GM21737 (cell line): ENCODE measurements around the gene VGLL1.
A peak's percentile ranks its signal among the peaks of the same experiment; 100 is the strongest.

Experiments used
- ATAC-seq: cut with Tn5 transposase; IDR thresholded peaks from one replicate; pipeline ENCODE4 v1.9.1; 2021; ENCODE audit warnings: mild to moderate bottlenecking, moderate library complexity; ENCODE audit not compliant: unreplicated experiment

Gene VGLL1

DNA sequence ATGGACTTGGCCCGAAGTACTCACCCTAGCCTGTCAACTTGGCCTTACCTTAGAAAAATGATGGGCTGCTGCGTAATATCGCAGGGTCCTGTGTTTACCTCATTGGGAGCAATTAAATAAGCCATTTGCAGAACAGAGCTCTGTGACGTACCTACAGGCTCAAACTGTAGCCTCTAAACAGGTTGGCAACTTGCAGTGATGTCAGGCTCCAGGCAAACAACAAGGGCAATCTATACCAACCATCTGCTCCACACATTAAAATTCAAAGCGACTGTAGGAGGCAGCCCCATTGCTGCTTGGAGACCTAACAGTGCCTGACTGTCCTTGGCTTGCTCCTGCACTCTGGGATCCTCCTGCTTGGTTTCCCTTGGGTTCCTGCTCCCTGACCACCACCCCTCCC, 17.2 kb downstream of the VGLL1 start:
- no peak for ATAC-seq

DNA sequence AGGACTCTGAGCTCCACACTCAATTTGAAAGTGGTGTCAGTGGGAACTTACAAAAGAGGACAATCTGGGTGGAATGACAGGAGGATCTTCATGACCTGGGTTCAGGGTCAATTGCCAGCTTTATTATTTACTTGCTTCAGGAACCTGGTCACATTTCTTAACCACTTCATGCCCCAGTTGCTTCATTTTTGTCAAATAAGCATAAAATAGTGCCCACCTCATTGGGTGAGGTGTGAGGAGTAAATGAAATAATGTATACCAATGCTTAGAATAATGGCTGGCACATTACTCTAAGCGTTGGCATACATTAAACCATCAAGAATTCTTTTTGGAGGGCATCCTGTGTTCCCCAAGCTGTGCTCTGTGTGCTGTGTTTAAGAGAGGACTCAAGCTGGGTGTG, 19.4 kb downstream of the VGLL1 start:
- no peak for ATAC-seq

DNA sequence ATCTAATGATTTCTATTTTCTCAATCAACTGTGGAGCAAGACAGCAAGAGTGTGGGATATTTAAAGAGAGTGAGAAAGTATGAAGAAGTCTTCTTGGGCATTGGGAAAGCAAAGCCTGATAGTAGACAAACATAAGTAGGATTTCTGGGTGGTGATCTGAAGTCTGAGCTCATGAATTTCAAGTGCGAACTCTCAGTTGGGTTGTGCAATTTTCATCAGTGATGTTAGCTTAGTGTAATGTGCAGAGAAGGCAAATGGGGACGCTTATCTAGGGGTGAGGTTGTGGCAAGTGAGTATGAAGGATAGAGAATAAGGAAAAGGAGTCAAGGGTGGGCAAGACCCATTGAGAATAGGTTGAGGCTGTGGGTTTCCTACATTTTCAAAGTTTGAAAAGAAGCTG, 23.7 kb downstream of the VGLL1 start:
- ATAC-seq, result no peak

DNA sequence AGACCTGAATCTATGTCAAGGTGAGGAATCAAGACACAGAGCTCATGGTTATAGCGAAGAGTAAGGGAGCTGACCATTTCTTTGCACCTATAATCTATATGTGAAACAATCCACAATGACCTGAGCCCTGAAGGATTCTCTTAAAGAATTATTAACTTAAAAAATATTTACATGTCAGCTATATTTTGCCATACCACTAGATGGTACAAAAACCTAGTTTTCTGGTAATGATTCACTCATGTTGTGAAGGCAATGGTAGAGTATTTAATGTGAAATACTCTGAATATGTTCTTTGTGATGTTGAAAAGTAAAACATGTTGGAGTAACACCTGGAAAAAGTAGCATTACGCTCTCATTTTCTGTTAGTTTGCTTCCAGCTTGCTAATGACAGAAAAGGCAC, 40.0 kb downstream of the VGLL1 start:
- ATAC-seq, result no peak

DNA sequence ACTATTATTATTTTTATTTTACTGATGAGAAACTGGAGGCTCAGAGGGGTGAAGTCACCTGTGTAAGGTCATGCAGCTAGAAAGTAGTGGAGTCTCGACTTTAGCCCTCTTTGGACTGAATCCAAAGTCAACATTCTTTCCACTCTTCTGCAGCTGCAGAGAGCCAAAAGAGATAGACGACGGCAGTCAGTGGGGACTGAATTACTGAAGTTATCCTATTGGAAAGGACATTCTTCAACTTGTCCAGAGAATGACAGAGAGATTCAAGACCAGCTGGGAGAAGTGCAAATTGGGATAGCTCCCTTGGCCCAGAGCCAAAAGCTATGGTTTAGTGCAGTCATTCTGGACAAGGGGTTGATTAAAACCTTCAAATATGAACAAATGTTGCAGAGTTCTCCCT, 42.5 kb downstream of the VGLL1 start:
- no peak for ATAC-seq

DNA sequence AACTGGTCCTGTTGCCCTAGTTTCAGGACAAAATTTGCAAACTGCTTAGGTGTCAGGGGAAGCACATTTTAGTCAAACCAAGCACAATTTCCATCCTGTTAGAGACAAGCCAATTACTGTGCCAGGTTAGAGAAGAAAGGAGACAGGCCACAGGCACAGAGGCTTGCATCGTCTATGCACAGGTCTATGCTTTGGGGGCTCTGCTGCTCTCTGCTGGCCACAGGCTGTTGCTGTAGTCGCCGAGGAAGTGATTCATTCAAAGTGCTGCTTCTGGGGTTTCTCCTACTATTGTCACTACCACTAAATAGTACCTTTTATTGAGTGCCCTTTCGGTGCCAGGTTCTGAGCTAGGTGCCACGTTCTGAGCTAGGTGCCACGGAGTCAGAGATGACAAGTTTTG, 45.5 kb downstream of the VGLL1 start:
- peak; percentile 84 for ATAC-seq

DNA sequence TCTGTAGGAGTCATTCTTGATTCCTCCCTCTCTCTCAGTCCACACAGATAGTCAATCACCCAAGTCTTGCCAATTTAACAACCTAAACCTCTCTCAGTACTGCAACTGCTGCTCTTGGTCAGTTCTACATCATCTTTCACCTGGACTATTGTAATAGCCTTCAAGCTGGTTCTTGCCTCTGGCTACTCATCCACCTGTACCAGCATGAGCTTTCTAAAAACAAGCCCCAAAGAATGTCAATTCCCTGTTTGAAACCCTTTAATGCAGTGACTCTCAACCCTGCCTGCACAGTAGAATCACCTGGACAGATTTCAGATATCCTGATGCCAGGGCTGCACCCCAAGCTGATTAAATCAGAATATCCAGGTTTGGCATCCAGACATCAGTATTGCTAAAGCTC, 48.3 kb downstream of the VGLL1 start:
- no peak for ATAC-seq

DNA sequence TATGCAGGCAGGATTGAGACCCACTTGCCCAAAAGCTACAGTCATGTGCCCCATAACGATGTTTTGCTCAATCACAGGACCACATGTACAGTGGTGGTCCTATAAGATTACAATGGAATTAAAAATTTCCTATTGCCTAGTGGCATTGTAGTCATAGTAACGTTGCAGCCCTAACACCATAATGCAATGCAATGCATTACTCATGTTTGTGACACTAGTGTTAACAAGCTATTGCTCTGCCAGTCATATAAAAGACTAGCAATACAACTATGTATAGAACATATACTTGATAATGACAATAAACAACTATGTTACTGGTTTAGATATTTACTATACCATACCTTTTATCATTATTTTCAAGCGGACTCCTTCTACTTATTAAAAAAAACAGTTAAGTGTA, 50.6 kb downstream of the VGLL1 start:
- ATAC-seq, result no peak

DNA sequence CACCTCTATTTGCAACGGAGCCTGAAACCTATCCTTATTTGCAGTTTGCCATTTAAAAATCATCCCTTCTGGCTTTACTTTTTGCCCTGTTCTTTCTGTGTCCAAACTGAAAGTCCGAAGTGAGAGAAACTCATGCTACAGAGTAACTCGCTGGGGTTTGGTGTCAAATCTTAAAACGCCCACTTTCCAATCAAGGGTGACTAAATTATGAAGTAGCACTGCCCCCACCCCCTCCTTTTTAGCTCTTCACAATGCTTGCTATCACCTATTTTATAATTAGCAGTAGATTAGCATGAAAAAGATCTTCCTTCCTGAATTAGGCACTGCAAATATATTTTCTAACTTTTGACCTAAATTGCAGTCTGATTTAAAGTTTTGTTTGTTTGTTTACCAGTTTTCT, 52.5 kb downstream of the VGLL1 start:
- ATAC-seq, result no peak

DNA sequence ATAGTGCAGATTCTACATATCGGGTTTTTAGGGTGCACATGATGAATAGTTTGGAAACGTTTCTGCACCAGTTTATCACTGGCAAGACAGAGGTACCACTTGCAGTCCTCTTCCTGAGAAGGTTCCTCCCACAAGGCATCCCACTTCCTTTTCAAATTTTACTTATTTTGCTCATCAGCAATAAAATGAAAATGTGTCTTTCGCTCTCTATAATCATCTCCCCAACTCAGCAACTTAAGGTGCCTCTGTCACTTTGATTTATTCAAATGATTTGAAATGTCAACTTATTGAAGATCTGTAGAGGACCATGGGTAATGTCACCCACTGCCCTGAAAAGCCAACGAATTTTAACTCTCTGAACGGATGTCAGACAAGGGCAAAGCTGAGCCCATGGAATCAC, 53.2 kb downstream of the VGLL1 start:
- no peak for ATAC-seq

DNA sequence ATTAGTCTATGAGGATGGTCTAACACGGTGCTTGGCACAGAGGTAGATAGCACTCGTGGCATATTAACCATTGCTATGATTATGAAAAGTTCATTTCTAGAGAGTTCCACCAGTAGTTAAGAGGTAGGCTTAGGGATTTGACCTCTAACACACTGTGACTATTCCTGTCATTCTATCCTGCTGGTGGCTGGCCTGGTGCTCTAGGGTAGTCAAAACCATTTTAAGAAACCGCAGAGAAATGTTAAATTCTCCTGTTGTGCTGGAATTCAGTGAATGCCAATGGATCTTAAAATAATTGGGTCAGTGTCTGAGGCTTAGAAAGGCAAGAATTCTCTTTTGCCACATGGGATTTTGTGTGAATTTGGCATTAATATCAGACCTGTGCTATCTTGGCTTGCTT, 53.9 kb downstream of the VGLL1 start:
- no peak for ATAC-seq

DNA sequence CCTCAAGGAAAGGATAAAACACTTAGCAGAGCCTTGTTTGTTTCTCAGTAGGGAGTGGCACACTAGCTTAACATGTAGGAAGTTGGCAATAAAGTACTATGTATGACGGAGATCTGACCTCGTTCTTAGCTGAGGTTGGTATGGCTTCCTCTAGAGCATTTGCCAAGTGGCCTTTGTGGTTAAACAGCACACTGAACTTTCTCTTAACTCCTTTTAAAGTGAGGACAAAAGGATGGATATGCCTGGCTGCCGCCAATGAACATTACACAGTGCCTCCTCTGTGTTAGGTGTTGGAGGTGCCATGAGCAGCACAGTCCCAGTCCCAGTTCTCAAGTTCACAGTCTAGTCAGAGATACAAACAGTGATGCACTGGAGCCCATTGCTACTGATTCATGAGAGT, 54.4 kb downstream of the VGLL1 start:
- no peak for ATAC-seq

DNA sequence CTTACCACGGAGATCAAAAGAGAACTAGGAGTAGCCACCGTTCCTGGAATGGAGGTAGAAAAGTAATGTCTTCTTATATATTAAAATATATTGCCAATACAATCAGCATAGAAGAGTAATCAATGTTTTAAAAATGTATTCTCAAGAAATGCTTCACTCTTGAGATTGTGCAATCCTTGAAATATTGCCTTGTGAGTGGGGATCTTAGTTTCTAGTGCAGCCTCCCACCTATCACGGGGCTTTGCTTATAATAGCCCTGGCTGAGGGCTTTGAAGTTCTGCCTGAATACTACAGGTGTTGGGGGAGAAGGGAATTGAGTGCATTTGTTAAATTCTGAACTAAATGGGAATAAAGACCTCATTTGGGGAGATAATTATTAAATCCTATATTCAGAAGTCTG, 55.5 kb downstream of the VGLL1 start:
- ATAC-seq, result no peak

DNA sequence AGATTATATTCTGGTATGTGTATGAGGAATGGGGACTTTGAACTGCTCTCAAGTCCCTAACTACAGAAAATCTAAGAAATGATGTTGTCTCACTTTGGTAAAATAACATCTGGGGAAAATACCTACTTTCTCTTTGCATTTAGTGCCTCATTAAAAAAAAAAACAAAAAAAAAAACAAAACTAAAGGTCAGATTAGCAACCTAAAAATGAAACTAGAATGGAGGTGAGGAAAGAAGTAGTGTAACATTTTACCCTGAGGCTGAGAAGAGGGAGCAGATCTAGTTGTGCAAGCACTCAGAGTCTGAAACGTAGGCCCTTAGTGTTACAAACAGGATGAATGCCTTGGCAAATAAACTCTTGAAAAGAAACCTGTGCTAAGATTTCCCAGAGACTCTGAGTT, 56.0 kb downstream of the VGLL1 start:
- ATAC-seq, result peak; percentile 60

DNA sequence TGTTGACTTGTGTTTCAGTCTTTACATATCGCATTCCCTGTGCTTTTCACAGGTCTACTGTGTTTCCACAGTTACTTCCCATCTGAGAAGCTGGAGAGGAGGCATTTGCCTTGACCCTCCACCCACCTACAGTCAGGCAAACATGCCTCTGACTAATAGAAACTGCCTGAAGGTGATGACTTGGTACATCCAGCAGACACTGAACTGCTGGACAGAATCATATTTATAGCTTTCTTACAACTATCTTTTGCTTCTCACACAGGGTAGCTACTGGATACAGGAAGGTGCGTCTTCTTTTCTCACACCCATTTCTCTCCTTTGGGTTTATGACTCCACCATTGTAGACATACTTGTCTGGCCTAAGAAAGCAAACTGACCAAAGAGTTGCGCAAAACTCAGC, 58.0 kb downstream of the VGLL1 start:
- ATAC-seq, result no peak

DNA sequence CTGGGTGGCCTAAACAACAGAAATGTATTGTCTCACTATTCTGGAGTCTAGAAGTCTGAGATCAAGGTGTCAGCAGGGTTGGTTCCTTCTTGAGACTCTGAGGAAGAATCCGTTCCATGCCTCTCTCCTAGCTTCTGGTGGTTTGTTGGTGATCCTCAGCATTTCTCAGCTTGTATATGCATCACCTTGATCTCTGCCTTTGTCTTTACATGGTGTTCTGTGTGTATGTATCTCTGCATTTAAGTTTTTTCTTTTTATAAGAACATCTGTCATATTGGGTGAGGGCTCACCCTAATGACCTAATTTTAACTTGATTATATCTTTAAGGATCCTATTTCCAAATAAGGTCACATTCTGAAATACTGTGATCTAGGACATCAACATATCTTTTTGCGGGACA, 65.3 kb downstream of the VGLL1 start:
- no peak for ATAC-seq

DNA sequence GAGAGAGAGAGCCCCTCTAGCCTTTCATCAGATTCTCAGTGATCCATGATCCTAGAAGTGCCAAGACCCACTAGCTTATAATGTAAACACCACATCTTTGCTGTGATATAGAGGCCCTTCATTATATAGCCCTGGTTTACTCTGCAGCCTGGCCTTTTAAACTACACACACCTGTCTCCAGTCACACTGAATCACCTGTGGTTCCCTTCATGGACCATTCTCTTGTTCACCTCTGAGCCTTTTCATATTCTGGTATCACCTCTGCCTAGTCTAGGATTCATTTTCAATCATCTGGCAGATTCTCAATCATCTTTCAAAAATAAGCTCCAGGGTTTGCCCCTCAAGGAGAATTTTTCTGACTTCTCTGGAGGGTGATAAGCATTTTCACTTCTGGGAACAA, 65.9 kb downstream of the VGLL1 start:
- no peak for ATAC-seq

DNA sequence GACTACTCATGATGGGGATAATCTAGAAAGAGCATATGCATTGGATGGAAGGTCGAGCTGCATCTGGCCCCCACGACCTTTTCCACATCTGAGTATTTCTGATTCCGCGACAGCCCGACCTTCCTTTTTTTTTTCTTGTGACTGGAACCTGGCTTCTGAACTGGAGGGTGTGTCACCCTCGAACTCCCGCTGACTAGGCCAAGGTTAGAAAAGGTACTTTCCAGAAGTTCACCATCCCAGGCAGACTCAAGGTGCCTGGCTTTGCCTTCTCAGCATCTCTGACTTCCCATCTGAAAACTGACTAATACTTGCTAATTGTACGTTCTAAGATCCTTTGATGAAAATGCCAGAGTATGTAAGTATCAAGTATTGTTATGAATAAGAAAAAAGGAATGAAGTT, 66.6 kb downstream of the VGLL1 start:
- no peak for ATAC-seq

DNA sequence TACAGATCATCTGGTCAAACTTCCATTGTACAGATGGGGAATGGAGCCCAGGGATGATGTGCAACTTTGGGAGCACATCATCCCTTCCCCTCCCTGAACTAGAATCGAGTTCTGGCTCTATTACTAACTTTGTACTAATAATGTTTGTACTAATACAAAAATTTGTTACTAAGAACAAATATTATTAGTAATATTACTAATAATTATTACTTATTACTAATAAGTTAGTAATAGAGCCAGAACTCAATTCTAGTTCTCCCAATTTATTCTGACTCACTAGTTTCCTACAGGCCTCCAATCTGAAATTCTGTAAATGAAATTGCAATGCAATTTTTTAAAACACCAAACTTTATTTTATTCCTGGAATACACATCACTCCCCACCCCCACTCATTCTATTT, 68.0 kb downstream of the VGLL1 start:
- ATAC-seq, result no peak
